ENCODE results near the gene ERVFRD-1.
"Not testable (repeated sequence)": the region's sequence is repeated elsewhere in the genome, so short reads cannot be mapped to it uniquely, and the experiment has no call there.

ERVFRD-1 gene

GRCh38 chr6:11128608-11129007 is 17.1 kb upstream of the ERVFRD-1 start:
- no peak for DNase-seq

GRCh38 chr6:11126876-11127275 is 15.4 kb upstream of the ERVFRD-1 start:
- no peak for DNase-seq

- DNase-seq = no peak
Observed at GRCh38 chr6:11123978-11124377, 12.5 kb upstream of the ERVFRD-1 start.

- DNase-seq = no peak
Observed at GRCh38 chr6:11122380-11122779, 10.9 kb upstream of the ERVFRD-1 start.

GRCh38 chr6:11121851-11122250 is 10.3 kb upstream of the ERVFRD-1 start:
- no peak for DNase-seq

- no peak for DNase-seq
Observed at GRCh38 chr6:11120271-11121005, 8.9 kb upstream of the ERVFRD-1 start.

- peak in 1 of 2 experiments; percentile 25 for DNase-seq
Observed at GRCh38 chr6:11115808-11116536, 4.4 kb upstream of the ERVFRD-1 start.

- no peak for DNase-seq
Observed at GRCh38 chr6:11113038-11113437, 1.5 kb upstream of the ERVFRD-1 start.

GRCh38 chr6:11111769-11112437 is 378 bp upstream of the ERVFRD-1 start:
- no peak for DNase-seq

- DNase-seq = no peak
Observed at GRCh38 chr6:11108726-11109125, 2.8 kb downstream of the ERVFRD-1 start.

GRCh38 chr6:11103065-11103464 is 8.5 kb downstream of the ERVFRD-1 start:
- no peak for DNase-seq

GRCh38 chr6:11101417-11101816 is 10.1 kb downstream of the ERVFRD-1 start:
- no peak for DNase-seq

- no peak for DNase-seq
Observed at GRCh38 chr6:11098004-11098403, 13.5 kb downstream of the ERVFRD-1 start.

- peak; percentile 18 to 28 for DNase-seq
Observed at GRCh38 chr6:11097476-11097875, 14.0 kb downstream of the ERVFRD-1 start.

- DNase-seq = peak; percentile 43 to 80
Observed at GRCh38 chr6:11096109-11096508, 15.4 kb downstream of the ERVFRD-1 start.

GRCh38 chr6:11094941-11095340 is 16.6 kb downstream of the ERVFRD-1 start:
- no peak for DNase-seq

- peak; percentile 60 to 67 for DNase-seq
Observed at GRCh38 chr6:11094411-11094851, 17.1 kb downstream of the ERVFRD-1 start.

- DNase-seq = peak; percentile 99
Observed at GRCh38 chr6:11093626-11094410, 17.7 kb downstream of the ERVFRD-1 start, which contains the start of gene SMIM13. TSS of gene SMIM13 (plus strand) at chr6:11093834. CDS start at chr6:11094314, 480 bp downstream.

GRCh38 chr6:11093376-11093625 is 18.2 kb downstream of the ERVFRD-1 start:
- DNase-seq = no peak

- peak in 1 of 2 experiments; percentile 72 for DNase-seq
Observed at GRCh38 chr6:11092668-11093375, 18.7 kb downstream of the ERVFRD-1 start.

GRCh38 chr6:11091141-11091540 is 20.4 kb downstream of the ERVFRD-1 start:
- DNase-seq = not testable (repeated sequence)

GRCh38 chr6:11089695-11090094 is 21.8 kb downstream of the ERVFRD-1 start:
- DNase-seq = no peak
